ENCODE measurements around the gene EIF3F.
A peak's percentile ranks its signal among the peaks of the same experiment; 100 is the strongest.

EIF3F gene

DNA sequence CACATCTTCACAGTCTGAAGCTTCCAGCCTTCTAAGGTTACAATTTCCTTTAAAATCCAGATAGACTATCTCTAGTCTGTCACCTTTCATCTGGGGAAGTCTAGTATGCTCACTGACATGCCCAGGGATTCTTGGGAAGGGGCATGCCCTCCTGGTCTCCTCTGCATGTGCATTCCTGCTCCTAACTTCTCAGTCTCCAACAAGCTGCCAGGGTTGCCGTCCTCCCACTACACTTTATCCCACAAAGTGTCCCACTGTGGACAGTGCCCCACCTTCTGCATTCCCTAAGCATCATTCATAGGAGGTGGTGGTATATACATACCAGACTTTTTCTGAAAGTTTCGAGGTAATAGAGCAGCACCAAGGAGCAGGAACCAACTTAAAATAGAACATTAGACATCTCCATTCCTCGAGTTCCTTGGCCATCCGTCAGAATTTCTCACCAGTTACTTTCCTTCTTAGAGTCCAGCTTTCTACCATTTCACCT is 28.7 kb downstream of the EIF3F start:
- no peak overlapping the region for H3K27ac ChIP-seq (ENCODE audit: insufficient read depth in 1 of 2, low read depth in 1 of 2, low read length in 2 of 2, poor library complexity in 1 of 2, severe bottlenecking in 2 of 2)
- no peaks in the 10 kb centered on the region for H3K36me3 ChIP-seq (ENCODE audit: control insufficient read depth in 4 of 4, insufficient read depth in 4 of 4, low read length in 3 of 4)
- ChIA-PET POLR2A (no interaction called here), CTCF (interaction anchor here (1.6 to 6.4 kb wide), 6 partner anchors 8 to 83 kb away, joined by 4 to 53 read pairs (median 10); no protein-coding TSS in a partner anchor)
- peaks cover 0 to 4% (median 0%) of the 10 kb centered on the region in 5 experiments for H3K9me3 ChIP-seq (ENCODE audit: control extremely low read depth in 1 of 5, control insufficient read depth in 4 of 5, insufficient read depth in 2 of 5, low read depth in 1 of 5, low read length in 4 of 5)
- H3K4me1 ChIP-seq (ENCODE audit: control extremely low read depth in 1 of 4, control insufficient read depth in 4 of 4, insufficient read depth in 4 of 4, low read length in 3 of 4) = peaks cover 2 to 19% (median 11%) of the 10 kb centered on the region in 4 experiments
- H3K4me3 ChIP-seq (ENCODE audit: control insufficient read depth in 1 of 7, extremely low read depth in 1 of 7, insufficient read depth in 4 of 7, low read depth in 2 of 7, low read length in 6 of 7) = no peak overlapping the region
- WGBS (ENCODE audit: insufficient coverage) = 94% methylated on average over 3 of the region's 4 CpGs
- no peak for DNase-seq
- peaks cover 13 to 51% (median 38%) of the 10 kb centered on the region in 5 experiments for H3K27me3 ChIP-seq (replicated peaks in 2 of 5; ENCODE audit: control insufficient read depth in 4 of 5, insufficient read depth in 5 of 5, low read length in 4 of 5)

DNA sequence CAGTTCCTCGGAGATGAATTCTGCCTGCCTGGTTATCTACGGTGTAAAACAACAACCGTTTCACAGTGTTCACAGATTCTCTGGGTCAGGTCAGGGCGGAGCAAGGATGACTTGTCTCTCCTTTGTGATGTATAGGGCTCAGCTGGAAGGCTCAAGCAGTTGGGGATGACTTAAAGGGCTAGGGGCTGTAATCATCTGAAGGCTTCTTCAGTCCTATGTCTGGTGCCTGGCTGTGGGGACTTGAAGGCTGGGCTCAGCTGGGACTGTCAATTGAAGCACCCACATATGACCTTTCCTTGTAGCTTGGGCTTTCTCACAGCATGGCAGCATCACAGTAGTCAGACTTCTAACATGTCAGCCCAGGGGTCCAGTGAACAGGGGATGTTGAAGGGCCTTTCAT is 29.3 kb downstream of the EIF3F start:
- POLR2A ChIA-PET = no interaction called here
- 39% methylated on average over 2 of the region's 4 CpGs for WGBS (ENCODE audit: insufficient coverage)
- H3K4me1 ChIP-seq (ENCODE audit: control extremely low read depth in 1 of 4, control insufficient read depth in 4 of 4, insufficient read depth in 4 of 4, low read length in 3 of 4) = peaks cover 2 to 19% (median 11%) of the 10 kb centered on the region in 4 experiments
- no peak for DNase-seq
- H3K27me3 ChIP-seq (replicated peaks in 2 of 5; ENCODE audit: control insufficient read depth in 4 of 5, insufficient read depth in 5 of 5, low read length in 4 of 5) = peaks cover 13 to 57% (median 42%) of the 10 kb centered on the region in 5 experiments
- H3K27ac ChIP-seq (ENCODE audit: insufficient read depth in 1 of 2, low read depth in 1 of 2, low read length in 2 of 2, poor library complexity in 1 of 2, severe bottlenecking in 2 of 2) = no peak overlapping the region
- CTCF ChIA-PET = interaction anchor here (2.6 to 6.4 kb wide), 5 partner anchors 9 to 82 kb away, joined by 9 to 53 read pairs (median 12); no protein-coding TSS in a partner anchor
- H3K36me3 ChIP-seq (ENCODE audit: control insufficient read depth in 4 of 4, insufficient read depth in 4 of 4, low read length in 3 of 4) = no peaks in the 10 kb centered on the region
- H3K9me3 ChIP-seq (ENCODE audit: control extremely low read depth in 1 of 5, control insufficient read depth in 4 of 5, insufficient read depth in 2 of 5, low read depth in 1 of 5, low read length in 4 of 5) = peaks cover 0 to 4% (median 0%) of the 10 kb centered on the region in 5 experiments
- H3K4me3 ChIP-seq (ENCODE audit: control insufficient read depth in 1 of 7, extremely low read depth in 1 of 7, insufficient read depth in 4 of 7, low read depth in 2 of 7, low read length in 6 of 7) = no peak overlapping the region

GRCh38 chr11:8017071-8017470 is 29.9 kb downstream of the EIF3F start:
- Histone ChIP-seq H3K4me3 (ENCODE audit: control insufficient read depth in 1 of 7, extremely low read depth in 1 of 7, insufficient read depth in 4 of 7, low read depth in 2 of 7, low read length in 6 of 7) (no peak overlapping the region), H3K36me3 (ENCODE audit: control insufficient read depth in 4 of 4, insufficient read depth in 4 of 4, low read length in 3 of 4) (no peaks in the 10 kb centered on the region), H3K9me3 (ENCODE audit: control extremely low read depth in 1 of 5, control insufficient read depth in 4 of 5, insufficient read depth in 2 of 5, low read depth in 1 of 5, low read length in 4 of 5) (peaks cover 0 to 4% (median 0%) of the 10 kb centered on the region in 5 experiments), H3K27ac (ENCODE audit: insufficient read depth in 1 of 2, low read depth in 1 of 2, low read length in 2 of 2, poor library complexity in 1 of 2, severe bottlenecking in 2 of 2) (no peak overlapping the region), H3K27me3 (replicated peaks in 2 of 5; ENCODE audit: control insufficient read depth in 4 of 5, insufficient read depth in 5 of 5, low read length in 4 of 5) (peaks cover 13 to 58% (median 42%) of the 10 kb centered on the region in 5 experiments), H3K4me1 (ENCODE audit: control extremely low read depth in 1 of 4, control insufficient read depth in 4 of 4, insufficient read depth in 4 of 4, low read length in 3 of 4) (peaks cover 2 to 19% (median 11%) of the 10 kb centered on the region in 4 experiments)
- ChIA-PET CTCF (interaction anchor here (1.3 to 6.4 kb wide), 6 partner anchors 10 to 82 kb away, joined by 4 to 53 read pairs (median 10); partner anchors contain the start of gene EIF3F), POLR2A (no interaction called here)
- DNase-seq = no peak
- 95% methylated on average over 2 of the region's 2 CpGs for WGBS (ENCODE audit: insufficient coverage)

DNA sequence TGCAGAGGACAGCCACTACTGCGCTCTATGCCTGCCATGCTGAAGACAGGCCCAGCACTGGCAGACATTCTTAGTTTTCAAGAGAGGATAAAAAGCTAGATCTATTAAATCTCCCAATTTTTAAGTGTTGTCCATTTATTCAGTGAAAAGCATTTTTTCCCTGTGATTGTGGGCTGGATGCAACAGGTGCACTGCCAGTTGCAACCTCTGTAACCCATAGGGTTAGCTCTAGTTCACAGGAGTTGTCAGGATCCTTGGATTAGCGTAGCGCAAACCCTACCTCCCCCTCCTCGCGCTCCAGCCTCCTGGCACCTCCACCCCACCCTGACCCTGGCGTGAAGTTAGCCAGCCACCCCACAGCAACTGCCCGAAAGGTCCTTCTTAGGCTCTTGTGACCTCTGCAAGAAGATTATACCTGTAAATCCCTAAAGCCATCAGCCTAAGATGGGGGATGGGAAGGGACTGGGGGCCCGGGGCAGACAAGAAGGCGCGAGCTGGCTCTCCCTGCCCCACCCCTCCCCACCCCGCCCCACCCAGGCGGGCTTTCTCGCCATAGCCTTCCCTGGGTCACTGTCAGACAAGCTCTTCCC is 30.9 kb downstream of the EIF3F start:
- no peak overlapping the region for H3K27ac ChIP-seq (ENCODE audit: insufficient read depth in 1 of 2, low read depth in 1 of 2, low read length in 2 of 2, poor library complexity in 1 of 2, severe bottlenecking in 2 of 2)
- peaks cover 2 to 19% (median 11%) of the 10 kb centered on the region in 4 experiments for H3K4me1 ChIP-seq (ENCODE audit: control extremely low read depth in 1 of 4, control insufficient read depth in 4 of 4, insufficient read depth in 4 of 4, low read length in 3 of 4)
- ChIA-PET CTCF (interaction anchor here (1.0 to 6.4 kb wide), 7 partner anchors 10 to 81 kb away, joined by 4 to 53 read pairs (median 9); partner anchors contain the start of gene EIF3F), POLR2A (no interaction called here)
- no peak for DNase-seq
- 100% methylated on average over 3 of the region's 13 CpGs for WGBS (ENCODE audit: insufficient coverage)
- H3K36me3 ChIP-seq (ENCODE audit: control insufficient read depth in 4 of 4, insufficient read depth in 4 of 4, low read length in 3 of 4) = no peaks in the 10 kb centered on the region
- no peak overlapping the region for H3K4me3 ChIP-seq (ENCODE audit: control insufficient read depth in 1 of 7, extremely low read depth in 1 of 7, insufficient read depth in 4 of 7, low read depth in 2 of 7, low read length in 6 of 7)
- peaks cover 0 to 4% (median 0%) of the 10 kb centered on the region in 5 experiments for H3K9me3 ChIP-seq (ENCODE audit: control extremely low read depth in 1 of 5, control insufficient read depth in 4 of 5, insufficient read depth in 2 of 5, low read depth in 1 of 5, low read length in 4 of 5)
- H3K27me3 ChIP-seq (replicated peaks in 2 of 5; ENCODE audit: control insufficient read depth in 4 of 5, insufficient read depth in 5 of 5, low read length in 4 of 5) = peaks cover 13 to 58% (median 42%) of the 10 kb centered on the region in 5 experiments

- Histone ChIP-seq H3K27ac (ENCODE audit: insufficient read depth in 1 of 2, low read depth in 1 of 2, low read length in 2 of 2, poor library complexity in 1 of 2, severe bottlenecking in 2 of 2) (no peak overlapping the region), H3K4me3 (ENCODE audit: control insufficient read depth in 1 of 7, extremely low read depth in 1 of 7, insufficient read depth in 4 of 7, low read depth in 2 of 7, low read length in 6 of 7) (peak overlapping the region in 6 of 7 experiments; percentile 45 to 77 (median 62)), H3K27me3 (replicated peaks in 2 of 5; ENCODE audit: control insufficient read depth in 4 of 5, insufficient read depth in 5 of 5, low read length in 4 of 5) (peaks cover 13 to 58% (median 42%) of the 10 kb centered on the region in 5 experiments), H3K36me3 (ENCODE audit: control insufficient read depth in 4 of 4, insufficient read depth in 4 of 4, low read length in 3 of 4) (no peaks in the 10 kb centered on the region), H3K4me1 (ENCODE audit: control extremely low read depth in 1 of 4, control insufficient read depth in 4 of 4, insufficient read depth in 4 of 4, low read length in 3 of 4) (peaks cover 2 to 19% (median 11%) of the 10 kb centered on the region in 4 experiments), H3K9me3 (ENCODE audit: control extremely low read depth in 1 of 5, control insufficient read depth in 4 of 5, insufficient read depth in 2 of 5, low read depth in 1 of 5, low read length in 4 of 5) (peaks cover 0 to 4% (median 0%) of the 10 kb centered on the region in 5 experiments)
- peak; percentile 46 to 80 (median 70) for DNase-seq
- 3% methylated on average over 57 of the region's 62 CpGs for WGBS (ENCODE audit: insufficient coverage)
- ChIA-PET POLR2A (no interaction called here), CTCF (interaction anchor here (1.0 to 6.4 kb wide), 6 partner anchors 10 to 80 kb away, joined by 4 to 53 read pairs (median 10); no protein-coding TSS in a partner anchor)
These were observed 31.6 kb downstream of the EIF3F start for GRCh38 chr11:8018484-8019313.

- H3K9me3 ChIP-seq (ENCODE audit: control extremely low read depth in 1 of 5, control insufficient read depth in 4 of 5, insufficient read depth in 2 of 5, low read depth in 1 of 5, low read length in 4 of 5) = peaks cover 0 to 4% (median 0%) of the 10 kb centered on the region in 5 experiments
- POLR2A ChIA-PET = interaction anchor here (0.6 kb wide), 1 partner anchor 141 kb away, joined by 4 read pairs; no protein-coding TSS in a partner anchor
- WGBS (ENCODE audit: insufficient coverage) = 1% methylated on average over 67 of the region's 84 CpGs
- H3K4me1 ChIP-seq (ENCODE audit: control extremely low read depth in 1 of 4, control insufficient read depth in 4 of 4, insufficient read depth in 4 of 4, low read length in 3 of 4) = peaks cover 2 to 19% (median 11%) of the 10 kb centered on the region in 4 experiments
- peak overlapping the region in 6 of 7 experiments; percentile 48 to 77 (median 62) for H3K4me3 ChIP-seq (ENCODE audit: control insufficient read depth in 1 of 7, extremely low read depth in 1 of 7, insufficient read depth in 4 of 7, low read depth in 2 of 7, low read length in 6 of 7)
- peak; percentile 13 to 45 (median 41) for DNase-seq
- CTCF ChIA-PET = interaction anchor here (1.0 to 6.4 kb wide), 4 partner anchors 9 to 32 kb away, joined by 3 to 53 read pairs (median 3); partner anchors contain the start of gene EIF3F
- no peak overlapping the region for H3K27ac ChIP-seq (ENCODE audit: insufficient read depth in 1 of 2, low read depth in 1 of 2, low read length in 2 of 2, poor library complexity in 1 of 2, severe bottlenecking in 2 of 2)
- H3K36me3 ChIP-seq (ENCODE audit: control insufficient read depth in 4 of 4, insufficient read depth in 4 of 4, low read length in 3 of 4) = no peaks in the 10 kb centered on the region
- H3K27me3 ChIP-seq (replicated peaks in 2 of 5; ENCODE audit: control insufficient read depth in 4 of 5, insufficient read depth in 5 of 5, low read length in 4 of 5) = peaks cover 14 to 58% (median 39%) of the 10 kb centered on the region in 5 experiments
These were observed 32.4 kb downstream of the EIF3F start for GRCh38 chr11:8019314-8020243.
